Endodermal cell (in vitro differentiated cells): ENCODE data around the gene PLPP7. TPM values are rescaled to one million over a fixed set of nuclear protein-coding genes. Genes with fewer than 3 reads are reported as not detected.
"Not testable (repeated sequence)": the region's sequence is repeated elsewhere in the genome, so short reads cannot be mapped to it uniquely, and the experiment has no call there.

ENCODE experiments used
- DNase-seq: peaks from one replicate; pipeline ENCODE4 v3.0.0-alpha.2; 2017
- H3K27ac ChIP-seq: 2 replicates; pipeline ENCODE4 v1.5.1; 2013; ENCODE audit warnings: mild to moderate bottlenecking, low read depth, low read length, moderate library complexity
- H3K27me3 ChIP-seq: 2 replicates; pipeline ENCODE4 v1.6.1; 2013; ENCODE audit warnings: mild to moderate bottlenecking, low read length, moderate library complexity; ENCODE audit not compliant: insufficient read depth, control insufficient read depth, poor library complexity, severe bottlenecking
- H3K36me3 ChIP-seq: 2 replicates; pipeline ENCODE4 v1.7.0; 2013; ENCODE audit warnings: mild to moderate bottlenecking, low read length, moderate library complexity; ENCODE audit not compliant: control insufficient read depth, insufficient read depth
- H3K4me1 ChIP-seq: one replicate; pipeline ENCODE4 v1.7.0; 2013; ENCODE audit warnings: low read length; ENCODE audit not compliant: control insufficient read depth, insufficient read depth
- H3K4me3 ChIP-seq: 2 replicates; pipeline ENCODE4 v1.5.1; 2013; ENCODE audit warnings: mild to moderate bottlenecking, low read length, moderate library complexity
- H3K9ac ChIP-seq: 2 replicates; pipeline ENCODE4 v1.6.1; 2013; ENCODE audit warnings: mild to moderate bottlenecking, low read length, moderate library complexity; ENCODE audit not compliant: poor library complexity, severe bottlenecking; ENCODE audit errors: extremely low read depth
- H3K9me3 ChIP-seq: 2 replicates; pipeline ENCODE4 v1.6.1; 2013; ENCODE audit warnings: mild to moderate bottlenecking, low read length, moderate library complexity; ENCODE audit not compliant: control insufficient read depth
- H3K27ac Mint-ChIP-seq: 2 replicates; pipeline ENCODE4 v1.8.0; 2020; ENCODE audit warnings: mixed read lengths
- H3K27me3 Mint-ChIP-seq: 2 replicates; pipeline ENCODE4 v1.8.0; 2021; ENCODE audit warnings: mild to moderate bottlenecking, mixed read lengths; ENCODE audit not compliant: insufficient read depth
- H3K36me3 Mint-ChIP-seq: 2 replicates; pipeline ENCODE4 v1.8.0; 2020; ENCODE audit warnings: low read depth, mixed read lengths
- H3K4me1 Mint-ChIP-seq: 2 replicates; pipeline ENCODE4 v1.8.0; 2020; ENCODE audit warnings: mixed read lengths
- H3K4me3 Mint-ChIP-seq: 2 replicates; pipeline ENCODE4 v1.8.0; 2020; ENCODE audit warnings: mild to moderate bottlenecking, moderate library complexity, mixed read lengths
- H3K9me3 Mint-ChIP-seq: 2 replicates; pipeline ENCODE4 v1.8.0; 2020; ENCODE audit warnings: mild to moderate bottlenecking, mixed read lengths
- WGBS, 2 experiments: methylation state at CpG; one replicate each; pipeline versions ENCODE4 v1.1.5 to v1.1.7; 2013; ENCODE audit warnings: missing lambda C conversion rate in 2 of 2, mixed read lengths in 1 of 2; ENCODE audit not compliant: insufficient coverage in 1 of 2, insufficient read length in 1 of 2; 5-methylcytosine and 5-hydroxymethylcytosine counted together
- total RNA-seq, 2 donors: library from RNA; stranded (reverse); fragmentation: NEBNext Ultra II Directional in 1 of 2; extraction: Animal tissue kit (Norgen Biotek cat#: 25700) in 1 of 2; gene quantifications; 2 replicates in 1 of 2; 3 replicates in 1 of 2; pipeline ENCODE4 v1.2.1, GENCODE V29; 2021
- TF ChIP-seq, protein P1 (sequence below): fragments of 200-600 bp; sonication (generic); conservative IDR thresholded peaks from 2 replicates; pipeline ENCODE4 v1.5.0; 2021; ENCODE audit warnings: antibody characterized with exemption, mild to moderate bottlenecking

The PLPP7 gene
- total RNA-seq, 2 donors from 2014 or later: 4.1 to 5.6 TPM

- no peak overlapping the region for H3K4me3 ChIP-seq
- H3K27ac ChIP-seq: no peak overlapping the region
- Mint-ChIP-seq H3K9me3 (no peaks in the 10 kb centered on the region), H3K27me3 (no peaks in the 10 kb centered on the region), H3K27ac (no peak overlapping the region), H3K4me1 (peaks cover 21% of the 10 kb centered on the region), H3K4me3 (no peak overlapping the region), H3K36me3 (no peaks in the 10 kb centered on the region)
- TF ChIP-seq, protein P1, sequence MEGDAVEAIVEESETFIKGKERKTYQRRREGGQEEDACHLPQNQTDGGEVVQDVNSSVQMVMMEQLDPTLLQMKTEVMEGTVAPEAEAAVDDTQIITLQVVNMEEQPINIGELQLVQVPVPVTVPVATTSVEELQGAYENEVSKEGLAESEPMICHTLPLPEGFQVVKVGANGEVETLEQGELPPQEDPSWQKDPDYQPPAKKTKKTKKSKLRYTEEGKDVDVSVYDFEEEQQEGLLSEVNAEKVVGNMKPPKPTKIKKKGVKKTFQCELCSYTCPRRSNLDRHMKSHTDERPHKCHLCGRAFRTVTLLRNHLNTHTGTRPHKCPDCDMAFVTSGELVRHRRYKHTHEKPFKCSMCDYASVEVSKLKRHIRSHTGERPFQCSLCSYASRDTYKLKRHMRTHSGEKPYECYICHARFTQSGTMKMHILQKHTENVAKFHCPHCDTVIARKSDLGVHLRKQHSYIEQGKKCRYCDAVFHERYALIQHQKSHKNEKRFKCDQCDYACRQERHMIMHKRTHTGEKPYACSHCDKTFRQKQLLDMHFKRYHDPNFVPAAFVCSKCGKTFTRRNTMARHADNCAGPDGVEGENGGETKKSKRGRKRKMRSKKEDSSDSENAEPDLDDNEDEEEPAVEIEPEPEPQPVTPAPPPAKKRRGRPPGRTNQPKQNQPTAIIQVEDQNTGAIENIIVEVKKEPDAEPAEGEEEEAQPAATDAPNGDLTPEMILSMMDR: no peak
- no peaks in the 10 kb centered on the region for H3K27me3 ChIP-seq
- H3K4me1 ChIP-seq: peaks cover 9% of the 10 kb centered on the region
- no peaks in the 10 kb centered on the region for H3K36me3 ChIP-seq
- peak; percentile 70 for DNase-seq
- H3K9me3 ChIP-seq: no peaks in the 10 kb centered on the region
- H3K9ac ChIP-seq: no peak overlapping the region
- 55 to 61% methylated on average over 6 to 13 of the region's 13 CpGs for WGBS, 2 experiments
Measured at GRCh38 chr9:131334629-131335367, 45.3 kb downstream of the PLPP7 start.

- Histone ChIP-seq H3K9ac (no peak overlapping the region), H3K4me1 (peaks cover 6% of the 10 kb centered on the region), H3K27me3 (no peaks in the 10 kb centered on the region), H3K36me3 (no peaks in the 10 kb centered on the region), H3K4me3 (no peak overlapping the region), H3K27ac (no peak overlapping the region), H3K9me3 (no peaks in the 10 kb centered on the region)
- WGBS, 2 experiments: 86 to 93% methylated on average over 3 to 4 of the region's 4 CpGs
- Mint-ChIP-seq H3K36me3 (no peaks in the 10 kb centered on the region), H3K4me3 (no peak overlapping the region), H3K9me3 (no peaks in the 10 kb centered on the region), H3K27ac (no peak overlapping the region), H3K4me1 (peaks cover 15% of the 10 kb centered on the region), H3K27me3 (peaks cover 2% of the 10 kb centered on the region)
- peak; percentile 40 for DNase-seq
- TF ChIP-seq, protein P1: no peak
Measured at GRCh38 chr9:131335368-131335755, 45.8 kb downstream of the PLPP7 start.

GRCh38 chr9:131337131-131337848 is 47.8 kb downstream of the PLPP7 start:
- WGBS, 2 experiments: 92 to 94% methylated on average over 10 to 16 of the region's 16 CpGs
- TF ChIP-seq, protein P1: no peak
- H3K27me3 ChIP-seq: no peaks in the 10 kb centered on the region

DNA sequence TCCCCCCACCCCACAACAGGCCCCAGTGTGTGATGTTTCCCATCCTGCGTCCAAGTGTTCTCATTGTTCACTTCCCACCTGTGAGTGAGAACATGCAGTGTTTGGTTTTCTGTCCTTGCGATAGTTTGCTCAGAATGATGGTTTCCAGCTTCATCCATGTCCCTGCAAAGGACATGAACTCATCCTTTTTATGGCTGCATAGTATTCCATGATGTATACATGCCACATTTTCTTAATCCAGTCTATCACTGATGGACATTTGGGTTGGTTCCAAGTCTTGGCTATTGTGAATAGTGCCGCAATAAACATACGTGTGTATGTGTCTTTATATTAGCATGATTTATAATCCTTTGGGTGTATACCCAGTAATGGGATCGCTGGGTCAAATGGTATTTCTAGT is 49.7 kb downstream of the PLPP7 start:
- H3K27ac Mint-ChIP-seq, H3K4me3 Mint-ChIP-seq, H3K27me3 ChIP-seq, H3K9ac ChIP-seq, H3K4me1 ChIP-seq, DNase-seq, H3K36me3 Mint-ChIP-seq, H3K36me3 ChIP-seq, H3K9me3 ChIP-seq, H3K9me3 Mint-ChIP-seq, H3K4me3 ChIP-seq, H3K27ac ChIP-seq: not testable (repeated sequence)
- 87 to 90% methylated on average over 2 to 5 of the region's 5 CpGs for WGBS, 2 experiments
- Mint-ChIP-seq H3K27me3 (peaks cover 11% of the 10 kb centered on the region), H3K4me1 (peaks cover 11% of the 10 kb centered on the region)

More at GRCh38 chr9:131337131-131337848, 47.8 kb downstream of the PLPP7 start:
- Mint-ChIP-seq H3K9me3 (no peaks in the 10 kb centered on the region), H3K27ac (no peak overlapping the region), H3K4me3 (no peak overlapping the region), H3K27me3 (peaks cover 8% of the 10 kb centered on the region), H3K4me1 (peaks cover 11% of the 10 kb centered on the region), H3K36me3 (no peaks in the 10 kb centered on the region)
- Histone ChIP-seq H3K4me1 (no peaks in the 10 kb centered on the region), H3K9me3 (no peaks in the 10 kb centered on the region), H3K36me3 (no peaks in the 10 kb centered on the region), H3K27ac (no peak overlapping the region), H3K9ac (no peak overlapping the region), H3K4me3 (no peak overlapping the region)
- peak; percentile 42 for DNase-seq

GRCh38 chr9:131344931-131345535 is 55.5 kb downstream of the PLPP7 start:
- not testable (repeated sequence) for H3K9me3 Mint-ChIP-seq, H3K27ac ChIP-seq, H3K9me3 ChIP-seq, DNase-seq, H3K27ac Mint-ChIP-seq, H3K9ac ChIP-seq, H3K4me1 Mint-ChIP-seq, H3K4me3 ChIP-seq, H3K36me3 ChIP-seq, H3K4me3 Mint-ChIP-seq, H3K27me3 ChIP-seq, H3K4me1 ChIP-seq, H3K36me3 Mint-ChIP-seq
- 88 to 92% methylated on average over 10 to 11 of the region's 11 CpGs for WGBS, 2 experiments
- peaks cover 11% of the 10 kb centered on the region for H3K27me3 Mint-ChIP-seq
